GM12873 (cell line): ENCODE data around the gene SPIRE1.

Experiments used
- TF ChIP-seq, protein P1 (sequence below): IDR thresholded peaks from 2 replicates; pipeline ENCODE4 v1.5.1; 2012; ENCODE audit warnings: low read depth, mild to moderate bottlenecking, moderate library complexity, low read length, control low read depth; ENCODE audit not compliant: insufficient read depth; ENCODE audit errors: missing control alignments

The SPIRE1 gene

DNA sequence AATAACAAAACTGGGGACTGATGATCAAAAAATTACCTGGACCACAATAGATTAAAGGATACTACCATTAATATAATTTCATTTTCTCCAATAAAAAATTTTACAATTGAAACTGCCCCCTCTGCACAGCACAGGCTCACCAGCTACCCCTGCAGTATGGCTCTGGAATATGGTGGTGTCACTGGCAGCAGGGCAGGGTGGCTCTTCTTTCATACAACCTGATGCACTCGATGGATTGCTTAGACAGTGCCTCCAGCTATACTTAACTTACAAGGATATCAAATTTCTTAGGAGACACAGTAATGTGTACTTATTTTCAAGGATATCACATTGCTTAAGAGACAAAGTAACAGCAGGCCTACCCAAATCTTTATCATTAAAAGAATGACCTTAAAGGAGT, 126.2 kb downstream of the SPIRE1 start:
- TF ChIP-seq, protein P1, sequence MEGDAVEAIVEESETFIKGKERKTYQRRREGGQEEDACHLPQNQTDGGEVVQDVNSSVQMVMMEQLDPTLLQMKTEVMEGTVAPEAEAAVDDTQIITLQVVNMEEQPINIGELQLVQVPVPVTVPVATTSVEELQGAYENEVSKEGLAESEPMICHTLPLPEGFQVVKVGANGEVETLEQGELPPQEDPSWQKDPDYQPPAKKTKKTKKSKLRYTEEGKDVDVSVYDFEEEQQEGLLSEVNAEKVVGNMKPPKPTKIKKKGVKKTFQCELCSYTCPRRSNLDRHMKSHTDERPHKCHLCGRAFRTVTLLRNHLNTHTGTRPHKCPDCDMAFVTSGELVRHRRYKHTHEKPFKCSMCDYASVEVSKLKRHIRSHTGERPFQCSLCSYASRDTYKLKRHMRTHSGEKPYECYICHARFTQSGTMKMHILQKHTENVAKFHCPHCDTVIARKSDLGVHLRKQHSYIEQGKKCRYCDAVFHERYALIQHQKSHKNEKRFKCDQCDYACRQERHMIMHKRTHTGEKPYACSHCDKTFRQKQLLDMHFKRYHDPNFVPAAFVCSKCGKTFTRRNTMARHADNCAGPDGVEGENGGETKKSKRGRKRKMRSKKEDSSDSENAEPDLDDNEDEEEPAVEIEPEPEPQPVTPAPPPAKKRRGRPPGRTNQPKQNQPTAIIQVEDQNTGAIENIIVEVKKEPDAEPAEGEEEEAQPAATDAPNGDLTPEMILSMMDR: no peak

DNA sequence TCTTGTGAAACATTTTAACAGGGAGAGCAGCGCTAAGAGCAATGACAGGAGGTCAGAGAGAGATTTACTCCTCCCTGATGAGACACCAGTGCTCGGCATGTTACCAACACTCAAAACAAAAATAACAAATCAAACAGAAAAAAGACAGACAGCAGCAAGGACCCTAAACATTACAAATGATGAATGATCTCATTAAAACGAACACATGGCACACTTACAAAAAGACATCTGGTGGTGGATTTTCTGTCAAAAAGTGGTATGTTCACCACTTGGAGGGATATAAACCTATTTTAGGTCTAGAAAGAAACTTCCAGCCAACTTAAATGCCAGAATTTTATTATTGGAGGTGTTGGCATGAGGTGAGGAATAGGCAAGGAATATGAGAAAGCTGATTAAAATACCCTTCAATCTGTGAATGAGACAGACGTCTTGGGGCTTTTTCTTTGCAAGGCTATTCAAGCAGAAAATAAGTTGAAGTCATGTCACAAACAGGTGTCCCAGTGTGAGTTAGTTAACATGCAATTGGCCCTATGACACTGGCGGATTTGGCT, 137.4 kb downstream of the SPIRE1 start:
- TF ChIP-seq, protein P1: no peak

DNA sequence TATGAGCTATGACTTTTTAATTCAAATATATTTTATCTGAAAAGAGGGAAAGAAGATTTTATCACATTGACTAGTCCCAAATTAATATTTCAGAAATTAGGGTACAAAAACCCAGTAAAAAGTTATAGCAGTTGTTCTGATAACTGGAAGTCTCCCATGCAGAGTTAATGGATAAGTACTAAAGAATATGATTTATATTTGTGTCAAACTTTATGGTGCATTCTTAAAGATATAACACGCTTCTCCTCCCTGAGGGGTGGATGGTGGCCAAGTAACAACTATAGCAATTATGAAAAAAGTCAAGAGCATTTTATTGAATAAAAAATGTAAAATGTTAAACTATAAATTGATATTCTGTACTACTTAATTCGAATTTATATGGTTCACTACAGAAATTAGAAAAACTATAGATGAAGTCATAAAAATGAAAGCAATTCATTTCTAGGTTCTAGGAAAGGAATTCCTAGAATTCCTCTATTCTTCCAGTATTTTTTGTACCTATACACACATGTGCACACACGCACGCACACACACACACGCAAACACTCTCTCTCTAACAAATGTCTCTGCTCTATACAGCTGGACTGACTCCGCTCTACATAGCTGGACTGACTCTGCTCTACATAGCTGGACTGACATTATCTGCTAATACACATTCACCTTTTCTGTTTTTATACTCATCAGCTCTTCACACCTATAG, 138.9 kb downstream of the SPIRE1 start:
- TF ChIP-seq, protein P1: no peak

DNA sequence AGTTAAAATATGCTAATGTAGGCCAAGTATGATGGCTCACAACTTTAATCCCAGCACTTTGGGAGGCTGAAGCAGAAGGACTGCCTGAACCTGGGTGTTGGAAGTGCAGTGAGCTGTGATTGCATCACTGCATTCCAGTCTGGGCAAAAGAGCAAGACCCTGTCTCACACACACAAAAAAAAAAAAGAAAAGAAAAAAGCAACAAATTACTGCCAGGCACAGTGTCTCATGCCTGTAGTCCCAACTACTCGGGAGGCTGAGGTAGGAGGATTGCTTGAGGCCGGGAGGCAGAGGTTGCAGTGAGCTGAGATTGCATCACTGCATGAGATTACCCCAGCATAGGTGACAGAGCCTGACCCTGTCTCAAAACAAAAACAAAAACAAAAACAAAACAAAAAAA, 139.6 kb downstream of the SPIRE1 start:
- TF ChIP-seq, protein P1: no peak

DNA sequence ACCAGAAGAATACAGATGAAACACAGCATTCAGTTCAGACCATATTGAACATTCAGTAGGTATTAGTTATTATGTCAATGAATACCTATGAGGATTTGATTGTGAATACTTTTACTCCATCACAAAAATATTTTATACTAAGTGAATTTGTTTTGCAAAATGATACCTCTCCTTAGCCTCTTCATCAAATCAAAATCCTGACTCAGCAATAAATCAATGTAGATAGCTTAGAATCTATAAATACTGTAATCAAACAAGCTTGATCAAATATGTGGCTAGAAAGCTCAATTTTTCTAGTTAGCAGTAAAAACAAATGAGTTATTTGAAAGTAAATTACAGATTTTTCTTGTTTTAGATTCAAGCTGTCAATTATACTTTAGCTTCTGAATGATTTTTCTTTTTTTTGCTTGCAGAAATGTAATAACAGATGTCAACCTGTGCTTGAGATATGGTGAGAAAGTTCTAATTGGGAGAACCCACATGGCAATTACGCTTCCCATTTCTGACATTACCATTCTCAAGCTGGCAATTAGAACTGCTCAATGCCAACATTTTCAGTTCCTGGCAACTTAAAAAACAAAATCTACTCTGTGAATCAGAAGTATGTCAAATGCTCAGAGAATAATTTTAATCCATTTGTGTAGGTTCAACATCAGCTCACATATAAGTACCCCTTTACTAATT, 140.6 kb downstream of the SPIRE1 start:
- TF ChIP-seq, protein P1: no peak

DNA sequence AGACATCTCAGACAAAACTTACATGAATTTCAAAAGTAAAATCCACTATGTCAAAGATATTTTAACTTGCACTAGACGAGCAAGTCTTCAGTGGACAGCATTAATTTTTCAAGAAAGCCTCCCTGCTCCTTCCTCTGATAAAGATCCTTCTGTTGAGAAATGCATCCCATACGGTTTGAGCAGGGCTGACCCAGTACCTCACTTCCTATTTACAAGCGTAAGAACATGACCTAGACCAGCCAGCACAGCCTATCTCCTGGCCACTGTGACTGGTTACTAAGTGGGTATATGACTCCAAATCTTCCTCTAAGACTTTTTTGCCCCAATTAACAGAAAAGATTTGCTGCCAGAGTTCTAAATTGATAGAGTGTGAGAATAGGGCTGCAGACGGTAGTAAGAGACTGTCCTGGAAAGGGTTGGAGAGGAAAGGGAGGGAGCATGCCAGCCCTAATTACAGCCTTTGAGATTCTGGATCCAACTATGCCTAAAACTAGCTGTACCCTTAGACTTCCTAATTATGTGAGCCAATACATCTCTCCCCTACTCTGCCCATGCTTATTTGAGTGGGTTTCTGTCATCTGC, 141.8 kb downstream of the SPIRE1 start:
- TF ChIP-seq, protein P1: no peak

DNA sequence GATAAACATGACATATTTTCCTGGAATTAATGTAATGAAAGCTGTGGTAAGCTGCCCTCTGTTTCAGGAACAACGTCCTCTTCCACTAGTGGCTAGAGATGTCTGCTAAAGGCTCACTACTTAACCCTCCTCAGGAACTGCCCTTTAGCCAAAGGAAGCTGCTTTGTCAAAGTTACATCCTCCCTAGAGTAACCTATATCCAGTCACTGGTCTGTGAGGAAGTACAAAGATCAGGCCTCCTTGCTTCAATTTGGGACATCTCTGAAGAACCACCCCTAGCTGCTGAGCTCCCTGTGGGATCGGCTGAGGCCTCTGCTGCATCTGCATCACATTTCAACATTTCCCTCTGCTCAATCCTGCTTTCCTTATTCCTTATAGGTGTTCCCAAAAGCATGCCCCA, 142.4 kb downstream of the SPIRE1 start:
- TF ChIP-seq, protein P1: no peak
